HepG2 (cell line): ENCODE data around the gene PSD4.

Experiments
- BHLHE40 ChIP-seq: IDR thresholded peaks from 2 replicates; pipeline ENCODE4 v1.6.1; 2011; ENCODE audit warnings: low read length, improper control_type of control experiment
- CEBPB ChIP-seq: IDR thresholded peaks from 2 replicates; pipeline ENCODE4 v1.6.1; 2011; ENCODE audit warnings: low read depth, low read length, improper control_type of control experiment, borderline replicate concordance
- EP300 ChIP-seq, 3 experiments: sonication (generic) in 1 of 3; formaldehyde crosslinking in 1 of 3; IDR thresholded peaks; 2 replicates each; pipeline versions ENCODE4 v1.5.1 to v1.6.1; 2011 to 2020; ENCODE audit warnings: low read depth in 2 of 3, low read length in 2 of 3, borderline replicate concordance in 1 of 3, improper control_type of control experiment in 1 of 3, mild to moderate bottlenecking in 1 of 3, missing genetic modification reagents in 1 of 3, moderate library complexity in 1 of 3
- NCOR1 ChIP-seq: fragments of 200-600 bp; sonication (generic); IDR thresholded peaks from 2 replicates; pipeline ENCODE4 v1.7.0; 2017; ENCODE audit warnings: antibody characterized with exemption, low read length, borderline replicate concordance
- POLR2AphosphoS5 ChIP-seq: IDR thresholded peaks from 2 replicates; pipeline ENCODE4 v1.6.1; 2012; ENCODE audit warnings: low read depth, low read length
- RBFOX2 ChIP-seq: fragments of 200-400 bp; formaldehyde crosslinking; IDR thresholded peaks from 2 replicates; pipeline ENCODE4 v1.6.1; 2017; ENCODE audit warnings: low read depth, mild to moderate bottlenecking, low read length
- SP1 ChIP-seq, 2 experiments: fragments of 450-650 bp in 1 of 2; sonication (generic) in 1 of 2; formaldehyde crosslinking in 1 of 2; IDR thresholded peaks; 2 replicates each; pipeline versions ENCODE4 v1.4.0 to v1.6.1; 2016 to 2020; ENCODE audit warnings: missing genetic modification reagents in 1 of 2
- STAT6 ChIP-seq: sonication (generic); formaldehyde crosslinking; IDR thresholded peaks from 2 replicates; pipeline ENCODE4 v1.4.0; 2020; ENCODE audit warnings: missing genetic modification reagents, mild to moderate bottlenecking, borderline replicate concordance
- ZNF253 ChIP-seq: sonication (generic); formaldehyde crosslinking; IDR thresholded peaks from 2 replicates; pipeline ENCODE4 v1.8.0; 2022; ENCODE audit warnings: mild to moderate bottlenecking, missing genetic modification reagents, borderline replicate concordance
- ZNF530 ChIP-seq: sonication (generic); formaldehyde crosslinking; IDR thresholded peaks from 2 replicates; pipeline ENCODE4 v1.5.0; 2020; ENCODE audit warnings: low read depth, mild to moderate bottlenecking, missing genetic modification reagents
- TF ChIP-seq, protein P1 (sequence below): sonication (generic); formaldehyde crosslinking; IDR thresholded peaks from 2 replicates; pipeline ENCODE4 v1.4.0; 2020; ENCODE audit warnings: missing genetic modification reagents
- TF ChIP-seq, protein P2 (sequence below): sonication (generic); formaldehyde crosslinking; IDR thresholded peaks from 2 replicates; pipeline ENCODE4 v1.4.0; 2020; ENCODE audit warnings: missing genetic modification reagents, borderline replicate concordance
- TF ChIP-seq, protein P3 (sequence below): sonication (generic); formaldehyde crosslinking; IDR thresholded peaks from 2 replicates; pipeline ENCODE4 v1.4.0; 2020; ENCODE audit warnings: missing genetic modification reagents
- TF ChIP-seq, protein P4 (sequence below): sonication (generic); formaldehyde crosslinking; IDR thresholded peaks from 2 replicates; pipeline ENCODE4 v1.5.0; 2020; ENCODE audit warnings: mild to moderate bottlenecking, missing genetic modification reagents, moderate library complexity

GRCh38 chr2:113227698-113228097 lies 53.9 kb downstream of the PSD4 start:
- TF ChIP-seq CEBPB (no peak), POLR2AphosphoS5 (no peak), STAT6 (CRISPR knock-in tag) (no peak), ZNF530 (CRISPR knock-in tag) (no peak), RBFOX2 (no peak), NCOR1 (no peak), BHLHE40 (no peak), ZNF253 (CRISPR knock-in tag) (no peak), SP1 (IDR thresholded peaks at IDR 0.05) (no peak), SP1 (CRISPR knock-in tag; IDR thresholded peaks at IDR 0.05) (no peak), EP300 (IDR thresholded peaks at IDR 0.05; ENCODE audit: low read depth in 2 of 2, low read length in 2 of 2) (no peak), EP300 (CRISPR knock-in tag; IDR thresholded peaks at IDR 0.05; ENCODE audit: borderline replicate concordance) (no peak)
- TF ChIP-seq, protein P1, sequence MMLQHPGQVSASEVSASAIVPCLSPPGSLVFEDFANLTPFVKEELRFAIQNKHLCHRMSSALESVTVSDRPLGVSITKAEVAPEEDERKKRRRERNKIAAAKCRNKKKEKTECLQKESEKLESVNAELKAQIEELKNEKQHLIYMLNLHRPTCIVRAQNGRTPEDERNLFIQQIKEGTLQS (CRISPR knock-in tag), result no peak
- TF ChIP-seq, protein P2, sequence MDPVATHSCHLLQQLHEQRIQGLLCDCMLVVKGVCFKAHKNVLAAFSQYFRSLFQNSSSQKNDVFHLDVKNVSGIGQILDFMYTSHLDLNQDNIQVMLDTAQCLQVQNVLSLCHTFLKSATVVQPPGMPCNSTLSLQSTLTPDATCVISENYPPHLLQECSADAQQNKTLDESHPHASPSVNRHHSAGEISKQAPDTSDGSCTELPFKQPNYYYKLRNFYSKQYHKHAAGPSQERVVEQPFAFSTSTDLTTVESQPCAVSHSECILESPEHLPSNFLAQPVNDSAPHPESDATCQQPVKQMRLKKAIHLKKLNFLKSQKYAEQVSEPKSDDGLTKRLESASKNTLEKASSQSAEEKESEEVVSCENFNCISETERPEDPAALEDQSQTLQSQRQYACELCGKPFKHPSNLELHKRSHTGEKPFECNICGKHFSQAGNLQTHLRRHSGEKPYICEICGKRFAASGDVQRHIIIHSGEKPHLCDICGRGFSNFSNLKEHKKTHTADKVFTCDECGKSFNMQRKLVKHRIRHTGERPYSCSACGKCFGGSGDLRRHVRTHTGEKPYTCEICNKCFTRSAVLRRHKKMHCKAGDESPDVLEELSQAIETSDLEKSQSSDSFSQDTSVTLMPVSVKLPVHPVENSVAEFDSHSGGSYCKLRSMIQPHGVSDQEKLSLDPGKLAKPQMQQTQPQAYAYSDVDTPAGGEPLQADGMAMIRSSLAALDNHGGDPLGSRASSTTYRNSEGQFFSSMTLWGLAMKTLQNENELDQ (CRISPR knock-in tag), result no peak
- TF ChIP-seq, protein P3, sequence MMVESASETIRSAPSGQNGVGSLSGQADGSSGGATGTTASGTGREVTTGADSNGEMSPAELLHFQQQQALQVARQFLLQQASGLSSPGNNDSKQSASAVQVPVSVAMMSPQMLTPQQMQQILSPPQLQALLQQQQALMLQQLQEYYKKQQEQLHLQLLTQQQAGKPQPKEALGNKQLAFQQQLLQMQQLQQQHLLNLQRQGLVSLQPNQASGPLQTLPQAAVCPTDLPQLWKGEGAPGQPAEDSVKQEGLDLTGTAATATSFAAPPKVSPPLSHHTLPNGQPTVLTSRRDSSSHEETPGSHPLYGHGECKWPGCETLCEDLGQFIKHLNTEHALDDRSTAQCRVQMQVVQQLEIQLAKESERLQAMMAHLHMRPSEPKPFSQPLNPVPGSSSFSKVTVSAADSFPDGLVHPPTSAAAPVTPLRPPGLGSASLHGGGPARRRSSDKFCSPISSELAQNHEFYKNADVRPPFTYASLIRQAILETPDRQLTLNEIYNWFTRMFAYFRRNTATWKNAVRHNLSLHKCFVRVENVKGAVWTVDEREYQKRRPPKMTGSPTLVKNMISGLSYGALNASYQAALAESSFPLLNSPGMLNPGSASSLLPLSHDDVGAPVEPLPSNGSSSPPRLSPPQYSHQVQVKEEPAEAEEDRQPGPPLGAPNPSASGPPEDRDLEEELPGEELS (CRISPR knock-in tag), result no peak
- TF ChIP-seq, protein P4, sequence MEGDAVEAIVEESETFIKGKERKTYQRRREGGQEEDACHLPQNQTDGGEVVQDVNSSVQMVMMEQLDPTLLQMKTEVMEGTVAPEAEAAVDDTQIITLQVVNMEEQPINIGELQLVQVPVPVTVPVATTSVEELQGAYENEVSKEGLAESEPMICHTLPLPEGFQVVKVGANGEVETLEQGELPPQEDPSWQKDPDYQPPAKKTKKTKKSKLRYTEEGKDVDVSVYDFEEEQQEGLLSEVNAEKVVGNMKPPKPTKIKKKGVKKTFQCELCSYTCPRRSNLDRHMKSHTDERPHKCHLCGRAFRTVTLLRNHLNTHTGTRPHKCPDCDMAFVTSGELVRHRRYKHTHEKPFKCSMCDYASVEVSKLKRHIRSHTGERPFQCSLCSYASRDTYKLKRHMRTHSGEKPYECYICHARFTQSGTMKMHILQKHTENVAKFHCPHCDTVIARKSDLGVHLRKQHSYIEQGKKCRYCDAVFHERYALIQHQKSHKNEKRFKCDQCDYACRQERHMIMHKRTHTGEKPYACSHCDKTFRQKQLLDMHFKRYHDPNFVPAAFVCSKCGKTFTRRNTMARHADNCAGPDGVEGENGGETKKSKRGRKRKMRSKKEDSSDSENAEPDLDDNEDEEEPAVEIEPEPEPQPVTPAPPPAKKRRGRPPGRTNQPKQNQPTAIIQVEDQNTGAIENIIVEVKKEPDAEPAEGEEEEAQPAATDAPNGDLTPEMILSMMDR (CRISPR knock-in tag), result no peak
